CD4-positive, alpha-beta T cell treated with Interleukin-17A for 4 hours (primary cell): ENCODE results near the gene ZMYND10.

ENCODE experiments used
- DNase-seq: peaks from one replicate; pipeline ENCODE4 v3.0.0-alpha.2; 2020; ENCODE audit warnings: mixed read lengths

ZMYND10 gene

DNA sequence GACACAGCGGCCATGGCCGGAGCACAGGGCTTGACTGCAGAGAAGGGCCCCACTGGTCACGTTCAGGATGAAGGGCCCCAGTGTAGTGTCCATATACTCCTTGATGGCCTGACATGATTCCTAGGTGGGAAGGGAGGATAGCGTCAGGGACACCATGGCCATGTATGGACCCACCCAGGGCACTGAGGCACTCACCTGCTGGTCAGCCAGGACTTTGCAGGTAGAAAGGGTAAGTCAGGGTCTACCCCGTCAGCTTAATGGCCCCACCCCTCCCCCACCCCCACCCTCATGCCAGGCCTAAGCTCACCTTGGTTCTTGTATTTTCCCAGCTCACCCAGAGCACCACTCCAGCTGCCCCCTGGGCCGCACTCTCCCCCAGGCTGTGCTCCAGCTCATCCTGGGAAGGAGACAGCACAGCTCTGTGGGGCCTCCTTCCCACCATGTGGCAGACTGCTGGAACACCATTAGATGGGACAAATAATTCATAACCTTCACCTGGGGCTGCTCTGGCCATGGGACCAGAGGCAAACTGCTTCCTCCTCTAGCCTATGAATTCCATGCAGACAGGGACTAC is 44.8 kb downstream of the ZMYND10 start:
- DNase-seq = no peak

GRCh38 chr3:50299929-50300680 is 45.4 kb downstream of the ZMYND10 start:
- DNase-seq = no peak

DNA sequence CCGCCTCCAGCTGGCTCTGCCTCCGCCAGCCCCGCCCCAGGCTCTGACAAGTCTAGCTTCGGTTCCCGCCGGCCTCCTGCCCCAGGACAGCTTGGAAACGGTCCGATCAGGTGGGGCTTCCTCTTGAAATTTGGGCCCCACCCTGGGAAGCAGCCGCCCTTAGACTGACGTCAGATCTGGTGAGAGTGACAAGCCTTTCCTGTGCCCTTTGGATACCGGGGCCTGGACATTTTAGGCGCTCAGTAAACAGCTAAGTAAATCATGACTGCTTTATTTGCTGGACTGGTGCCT is 45.9 kb downstream of the ZMYND10 start:
- DNase-seq = no peak

DNA sequence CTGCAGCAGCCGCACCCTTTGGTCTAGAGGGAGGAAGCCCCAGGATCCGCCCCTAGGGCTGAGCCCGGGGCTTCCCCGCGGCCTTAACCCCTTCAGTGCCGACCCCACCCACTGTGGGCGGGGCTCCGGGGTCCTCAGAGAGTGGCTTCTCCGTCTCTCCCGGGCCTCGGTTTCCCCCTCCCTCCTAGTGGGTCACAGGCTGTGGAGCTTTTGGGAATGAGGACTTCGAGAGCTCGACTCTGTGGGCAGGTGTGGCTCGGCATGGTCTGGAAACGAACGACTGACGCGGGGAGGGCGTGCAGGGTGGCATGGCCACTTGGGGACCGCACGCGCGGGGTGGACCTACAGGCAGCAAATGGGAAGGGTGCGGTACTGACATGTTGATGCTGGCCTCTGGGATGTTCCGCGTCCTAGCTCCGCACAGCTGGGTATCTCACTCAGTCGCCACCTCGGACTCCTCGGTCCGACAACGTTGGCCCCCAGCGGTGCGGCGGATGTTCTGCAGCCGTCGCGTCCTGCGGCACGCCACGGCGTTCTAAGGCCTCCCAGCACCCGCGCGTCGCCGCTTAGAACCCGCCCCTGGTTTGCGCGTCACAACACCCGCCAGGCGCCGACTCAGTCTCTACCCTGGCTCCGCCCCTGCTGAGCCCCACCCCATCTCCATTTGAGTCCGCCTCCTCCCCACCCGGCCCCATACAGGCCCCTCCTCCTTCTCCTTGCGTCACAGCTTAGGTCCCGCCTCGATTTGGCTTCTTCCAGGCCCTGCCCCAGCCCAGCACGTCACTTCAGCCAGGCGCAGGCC is 46.5 kb downstream of the ZMYND10 start, which contains the start of the genes HYAL3 and NAA80:
Gene HYAL3 (minus strand): TSS at position 570 of the 802 bp plus-strand sequence. CDS start 3,803 bp downstream, outside the sequence.
Gene NAA80 (minus strand): TSS at position 570 of the 802 bp plus-strand sequence. CDS start 1,942 bp downstream, outside the sequence.
- peak; percentile 100 for DNase-seq

- peak; percentile 26 for DNase-seq
These were observed 47.4 kb downstream of the ZMYND10 start for GRCh38 chr3:50297896-50298725.

DNA sequence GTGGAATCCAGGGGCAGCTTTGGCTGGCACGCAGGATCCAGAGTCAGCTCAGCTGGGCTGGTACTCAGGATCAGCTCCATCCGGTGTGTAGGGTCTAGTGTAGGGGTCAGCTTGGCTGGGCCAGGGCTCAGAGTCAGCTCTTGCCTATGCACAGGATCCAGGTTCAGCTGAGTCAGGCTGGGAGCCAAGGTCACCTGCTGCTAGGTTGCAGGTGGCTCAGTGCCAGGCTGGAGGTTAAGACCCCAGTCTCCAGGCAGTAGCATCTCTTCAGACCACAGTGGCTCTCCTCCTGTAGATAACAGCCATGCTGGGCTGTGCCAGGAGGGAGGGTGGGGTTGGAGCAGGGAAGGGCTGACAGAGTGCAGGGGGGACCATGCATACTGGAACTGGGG is 48.2 kb downstream of the ZMYND10 start:
- DNase-seq = no peak

DNA sequence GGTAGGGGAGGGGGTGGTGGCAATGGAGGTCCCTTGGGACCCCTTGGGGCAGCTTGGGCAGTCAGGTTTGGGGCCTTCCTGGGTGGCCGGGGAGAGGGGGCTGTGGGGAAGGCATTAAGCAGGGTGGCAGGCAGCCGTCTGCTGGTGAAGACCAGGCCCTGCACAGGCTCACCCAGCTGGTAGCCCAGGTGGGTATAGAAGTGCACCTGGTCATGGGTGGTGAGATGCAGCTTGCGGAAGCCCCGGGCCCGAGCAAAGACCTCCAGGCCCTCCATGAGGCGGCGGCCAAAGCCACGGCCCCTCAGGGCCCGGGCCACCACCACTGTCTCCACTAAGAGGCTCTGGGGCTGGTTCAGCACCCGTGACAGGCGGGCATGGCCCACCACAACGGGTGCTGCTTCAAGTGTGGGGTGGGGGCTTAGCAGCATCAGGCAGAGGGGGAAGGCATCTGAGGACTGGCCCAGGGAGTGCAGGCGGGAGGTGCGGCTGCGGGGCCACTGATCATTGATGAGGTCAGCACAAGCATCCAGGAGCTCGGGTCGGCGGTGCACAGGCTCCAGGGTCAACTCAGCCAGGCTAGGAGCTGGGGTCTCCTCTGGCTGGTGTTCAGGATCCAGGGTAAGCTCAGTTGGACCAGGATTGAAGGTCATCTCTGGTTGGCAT is 48.7 kb downstream of the ZMYND10 start:
- no peak for DNase-seq

DNA sequence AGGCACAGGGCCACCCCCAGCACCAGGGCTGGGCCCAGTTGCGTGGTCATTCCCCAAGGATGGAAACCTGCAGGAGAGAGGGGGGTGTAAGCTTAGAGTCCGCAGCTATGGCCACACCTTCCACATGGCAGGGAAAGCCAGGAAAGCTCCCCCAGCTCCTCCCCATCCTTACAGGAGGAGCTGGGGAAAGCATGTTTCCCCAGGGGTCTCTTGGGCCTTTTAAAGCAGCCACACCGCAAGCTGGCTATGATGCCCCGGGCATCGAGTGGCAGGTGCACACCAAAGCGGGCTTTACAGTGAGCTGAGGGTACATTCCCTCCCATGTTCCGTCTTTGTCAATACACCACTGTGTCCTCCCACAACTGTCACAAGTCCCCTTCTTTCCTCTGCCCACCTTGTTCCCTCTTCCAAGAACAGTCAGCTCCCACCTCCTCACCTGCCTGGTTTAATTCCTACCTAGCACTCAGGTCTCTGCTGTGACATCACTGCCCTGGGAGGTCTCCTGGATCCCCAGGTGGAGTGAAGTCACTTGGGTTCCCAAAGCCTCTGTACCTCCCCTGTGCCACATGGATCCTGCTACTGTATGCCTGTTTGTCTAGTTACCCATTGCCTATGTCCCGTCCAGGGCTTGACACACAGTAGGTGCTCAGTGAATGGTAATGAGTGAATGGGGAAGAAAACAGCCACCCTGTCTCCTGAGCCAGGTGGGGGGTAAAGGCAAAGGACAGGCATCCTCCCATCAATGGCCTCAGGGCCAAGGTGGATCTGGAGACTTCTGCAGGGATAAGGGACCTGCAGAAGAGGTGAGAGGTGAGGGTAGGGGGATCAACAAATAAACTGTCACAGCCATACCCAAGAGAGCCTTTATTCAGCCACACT is 49.7 kb downstream of the ZMYND10 start:
- no peak for DNase-seq

DNA sequence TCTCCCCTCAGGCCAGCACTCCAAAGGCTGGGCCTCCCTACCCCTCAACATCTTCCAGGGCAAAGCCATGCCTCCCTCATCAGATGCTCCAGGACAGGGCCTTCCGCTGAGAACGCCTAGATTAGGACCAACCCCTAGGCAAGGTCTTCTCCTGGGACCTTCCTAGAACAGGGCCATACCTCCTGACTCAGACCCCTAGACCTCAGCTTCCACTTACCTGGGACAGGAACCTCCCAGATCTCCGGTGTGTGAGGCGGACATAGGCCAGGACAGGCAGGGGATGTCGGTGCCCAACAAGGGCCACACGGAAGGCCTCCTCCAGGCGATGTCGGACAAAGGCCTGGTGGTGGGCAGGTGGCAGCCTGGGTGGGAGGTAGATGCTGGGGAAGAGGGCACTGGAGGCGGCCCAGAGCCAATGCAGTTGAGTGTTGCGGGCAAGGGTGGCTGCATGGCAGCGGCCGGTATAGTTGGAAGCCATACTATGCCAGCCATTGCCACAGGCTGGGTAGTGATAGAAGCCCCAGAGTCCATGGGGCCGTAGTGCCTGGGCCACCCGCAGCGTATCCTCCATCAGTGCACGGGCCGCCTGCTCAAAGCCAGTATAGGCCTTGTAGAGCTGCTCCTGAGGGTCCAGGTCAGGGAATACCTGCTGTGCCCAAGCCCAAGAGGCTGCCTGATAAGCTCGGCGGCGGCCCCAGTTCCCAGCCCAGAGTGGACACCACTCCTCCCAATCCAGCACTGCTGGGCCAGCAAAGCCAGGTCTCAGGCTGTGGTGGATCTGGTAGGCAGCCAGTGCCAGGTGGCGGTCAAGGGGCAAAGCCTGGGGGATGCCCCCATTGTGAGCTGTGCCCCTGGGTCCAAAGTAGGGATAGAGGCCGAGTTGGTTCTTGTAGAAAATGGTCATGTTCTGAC is 50.8 kb downstream of the ZMYND10 start:
- DNase-seq = no peak

DNA sequence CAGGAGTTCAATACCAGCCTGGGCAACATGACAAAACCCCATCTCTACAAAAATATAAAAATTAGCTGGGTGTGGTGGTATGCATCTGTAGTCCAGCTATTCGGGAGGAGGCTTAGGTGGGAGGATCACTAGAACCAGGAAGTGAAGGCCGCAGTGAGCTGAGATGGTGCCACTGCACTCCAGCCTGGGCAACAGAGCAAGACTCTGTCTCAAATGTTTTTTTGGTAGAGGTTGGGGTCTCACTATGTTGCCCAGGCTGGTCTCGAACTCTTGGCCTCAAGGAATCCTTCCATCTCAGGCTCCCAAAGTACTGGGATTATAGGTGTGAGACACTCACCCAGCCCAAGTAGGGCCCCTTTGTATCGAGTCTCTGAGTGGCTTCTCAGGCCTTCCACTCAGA is 51.4 kb downstream of the ZMYND10 start:
- DNase-seq = no peak

DNA sequence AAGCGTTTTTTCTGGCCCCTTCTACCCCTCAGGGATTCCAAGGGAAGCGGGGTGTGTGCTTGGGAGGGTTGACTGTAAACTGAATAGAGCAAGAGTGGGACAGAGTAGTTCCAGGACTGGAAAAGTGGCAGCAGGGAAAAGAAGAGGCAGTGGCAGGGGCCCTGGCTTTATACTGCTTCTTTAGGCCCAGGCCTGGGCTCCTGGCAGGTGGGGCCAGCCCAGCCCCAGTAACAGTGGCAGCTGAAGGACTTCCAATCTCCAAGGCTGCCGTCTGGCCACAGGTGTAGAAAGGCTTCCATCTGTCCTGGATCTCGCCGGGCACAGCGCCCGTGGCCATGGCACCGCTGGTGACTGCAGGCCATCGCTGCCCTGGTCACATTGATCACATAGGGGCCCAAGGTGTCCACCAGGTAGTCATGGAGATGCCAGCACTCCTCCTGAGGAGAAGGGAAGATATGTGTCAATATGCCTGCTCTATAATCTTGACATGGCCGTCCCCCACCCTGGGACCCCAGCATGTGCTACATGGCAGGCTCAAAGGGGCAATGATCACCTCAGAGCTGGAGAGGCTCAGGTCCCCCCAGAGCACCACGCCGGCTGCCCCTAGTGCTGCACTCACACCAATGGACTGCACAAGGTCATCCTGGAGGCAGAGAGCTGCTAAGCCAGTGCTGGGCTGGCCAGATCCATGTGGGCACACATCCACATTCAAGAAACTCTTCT is 52.3 kb downstream of the ZMYND10 start:
- DNase-seq = no peak

- peak; percentile 96 for DNase-seq
These were observed 53.1 kb downstream of the ZMYND10 start, which contains the start of gene IFRD2 for GRCh38 chr3:50292159-50293078. Gene IFRD2 (minus strand): TSS chr3:50292429. CDS start chr3:50292274, 155 bp downstream.
